Inferior parietal cortex (tissue), 1 donor: Measurements from ENCODE around the gene PCDHGC4.

Experiments
- DNase-seq: peaks from one replicate; pipeline ENCODE4 v3.0.0-alpha.2; 2016; ENCODE audit errors: extremely low spot score

The PCDHGC4 gene

GRCh38 chr5:141484641-141485311 is at the start of gene PCDHGC4:
TSS of gene PCDHGC4 (plus strand) at chr5:141485030. CDS start at chr5:141485174, 144 bp downstream.
- DNase-seq: no peak

DNA sequence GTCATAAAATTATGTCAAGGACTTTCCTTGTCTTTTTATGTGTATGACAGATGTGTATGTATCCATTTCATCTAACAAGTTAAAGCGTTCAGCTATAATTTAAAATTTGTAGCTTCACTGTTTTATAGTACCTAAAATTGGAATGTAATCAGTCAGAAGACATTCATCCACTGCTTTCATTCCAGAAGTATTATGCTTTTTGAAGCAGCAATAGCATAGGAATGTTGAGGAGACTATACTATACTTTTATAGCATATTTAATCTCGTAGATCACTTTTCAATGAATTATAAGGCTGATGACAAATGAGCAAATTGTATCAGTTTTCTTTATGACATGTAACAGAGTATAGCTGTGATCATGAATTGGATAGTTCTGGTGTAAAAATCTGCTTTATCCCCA is 47.6 kb upstream of the PCDHGC4 start:
- no peak for DNase-seq

DNA sequence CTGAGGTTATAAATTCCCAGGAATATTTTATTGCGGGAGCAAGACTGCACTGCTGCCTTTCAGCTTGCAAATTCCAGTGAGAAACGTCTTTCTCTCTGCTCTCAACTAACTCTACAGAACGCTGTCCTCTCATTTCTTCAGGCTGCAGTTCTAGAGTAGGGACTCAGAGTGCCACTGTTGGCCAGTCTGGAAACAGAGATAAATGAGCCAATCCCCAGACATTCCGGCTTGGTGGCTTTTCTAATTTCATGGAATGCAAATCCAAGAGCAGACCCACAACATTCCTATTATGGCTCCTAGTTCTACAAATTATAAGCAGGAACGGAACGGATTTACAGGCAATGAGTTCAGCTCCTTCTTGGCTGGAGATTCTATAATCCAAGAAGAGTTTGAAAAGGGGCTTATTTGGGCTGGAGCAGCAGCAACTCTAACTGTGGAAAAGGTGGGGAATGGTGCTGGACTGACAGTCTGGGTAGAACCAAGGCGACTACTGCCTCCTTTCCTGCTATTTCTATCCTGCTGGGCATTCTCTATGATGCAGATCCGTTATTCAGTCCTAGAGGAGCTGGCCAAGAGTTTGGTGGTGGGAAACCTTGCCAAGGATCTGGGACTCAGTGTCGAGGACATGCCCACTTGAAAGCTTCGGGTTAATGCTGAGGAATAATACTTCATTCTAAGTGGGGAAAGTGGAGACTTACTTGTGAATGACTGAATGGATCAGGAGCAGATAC is 45.3 kb upstream of the PCDHGC4 start:
- DNase-seq: no peak

DNA sequence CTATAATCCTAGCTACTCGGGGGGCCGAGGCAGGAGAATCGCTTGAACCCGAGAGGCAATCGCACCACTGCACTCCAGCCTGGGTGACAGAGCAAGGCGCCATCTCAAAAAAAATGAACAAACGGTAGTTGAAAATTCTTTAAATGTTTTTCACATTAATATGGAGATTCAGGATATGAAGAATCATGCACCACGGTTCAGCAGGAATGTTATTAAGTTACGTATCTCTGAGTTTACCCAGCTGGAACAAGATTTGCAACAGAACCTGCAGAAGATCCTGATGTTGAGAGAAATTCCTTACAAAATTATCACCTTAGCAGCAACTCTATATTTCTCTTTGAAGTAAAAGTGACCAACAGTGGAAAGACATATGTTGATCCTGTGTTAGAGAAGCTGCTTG is 44.5 kb upstream of the PCDHGC4 start:
- no peak for DNase-seq

GRCh38 chr5:141441571-141442170 is 43.2 kb upstream of the PCDHGC4 start:
- no peak for DNase-seq

DNA sequence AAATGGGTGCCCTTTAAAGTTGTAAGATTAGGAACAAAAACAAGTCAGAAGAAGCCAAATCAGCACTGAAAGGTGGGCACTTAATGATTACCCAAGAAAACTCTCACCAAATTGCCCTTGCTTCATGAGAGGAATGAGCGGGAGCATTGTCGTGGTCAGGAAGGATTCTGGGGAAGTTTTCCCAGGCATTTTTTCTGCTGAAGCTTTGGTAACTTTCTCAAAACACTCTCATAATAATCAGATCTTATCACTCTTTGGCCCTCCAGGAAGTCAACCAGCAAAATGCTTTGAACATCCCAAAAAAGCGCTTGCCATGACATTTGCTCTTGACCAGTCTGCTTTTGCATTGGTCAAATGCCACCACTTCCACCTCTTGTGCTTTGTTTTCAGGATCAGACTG is 19.5 kb upstream of the PCDHGC4 start:
- DNase-seq: no peak

GRCh38 chr5:141475625-141476131 is 9.2 kb upstream of the PCDHGC4 start, which contains the start of gene PCDHGC3:
TSS of gene PCDHGC3 (plus strand) at chr5:141475966. CDS start at chr5:141476117, 151 bp downstream.
- peak; percentile 81 for DNase-seq

GRCh38 chr5:141476132-141476911 is 8.5 kb upstream of the PCDHGC4 start:
- DNase-seq: no peak

GRCh38 chr5:141477044-141477575 is 7.7 kb upstream of the PCDHGC4 start:
- DNase-seq: no peak

GRCh38 chr5:141477815-141478214 is 7.0 kb upstream of the PCDHGC4 start:
- no peak for DNase-seq

GRCh38 chr5:141478321-141478945 is 6.4 kb upstream of the PCDHGC4 start:
- DNase-seq: no peak

DNA sequence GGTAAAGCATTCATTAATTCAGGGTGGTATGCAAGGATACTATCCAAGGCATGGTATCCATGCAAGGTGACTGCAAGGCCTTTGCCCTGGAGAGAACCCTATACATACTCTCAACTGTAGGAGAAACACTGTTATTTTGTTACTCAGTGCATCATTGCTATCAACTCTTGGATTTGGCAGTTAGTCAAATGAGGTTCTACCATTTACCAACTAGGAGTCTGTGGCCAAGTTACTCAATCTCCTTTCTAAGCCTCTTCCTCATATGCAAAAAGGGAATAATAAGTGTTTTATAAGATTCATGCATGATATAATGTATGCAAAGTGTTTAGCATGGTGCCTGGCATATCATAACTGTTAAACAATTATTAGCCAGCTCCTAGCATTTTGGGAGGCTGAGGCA is 5.1 kb upstream of the PCDHGC4 start:
- no peak for DNase-seq

GRCh38 chr5:141483902-141484301 is 928 bp upstream of the PCDHGC4 start:
- DNase-seq: no peak

GRCh38 chr5:141484310-141484640 is 555 bp upstream of the PCDHGC4 start:
- no peak for DNase-seq

GRCh38 chr5:141485321-141486055 is 658 bp downstream of the PCDHGC4 start:
- no peak for DNase-seq

- no peak for DNase-seq
These were observed 1.3 kb downstream of the PCDHGC4 start for GRCh38 chr5:141486091-141486490.

GRCh38 chr5:141487131-141487530 is 2.3 kb downstream of the PCDHGC4 start:
- DNase-seq: no peak

GRCh38 chr5:141488591-141489561 is 4.0 kb downstream of the PCDHGC4 start, which contains the start of gene PCDHGC5:
TSS of gene PCDHGC5 (plus strand) at chr5:141489081. CDS start at chr5:141489241, 160 bp downstream.
- DNase-seq: peak; percentile 65

DNA sequence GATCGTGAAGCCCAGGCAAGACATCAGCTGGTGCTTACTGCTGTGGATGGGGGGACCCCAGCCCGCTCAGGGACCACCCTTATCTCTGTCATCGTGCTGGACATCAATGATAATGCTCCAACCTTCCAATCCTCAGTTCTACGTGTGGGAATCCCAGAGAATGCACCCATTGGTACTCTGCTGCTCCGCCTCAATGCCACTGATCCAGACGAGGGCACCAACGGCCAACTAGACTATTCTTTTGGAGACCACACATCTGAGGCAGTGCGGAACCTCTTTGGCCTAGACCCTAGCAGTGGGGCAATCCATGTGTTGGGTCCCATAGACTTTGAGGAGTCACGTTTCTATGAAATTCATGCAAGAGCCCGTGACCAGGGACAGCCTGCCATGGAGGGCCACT is 5.0 kb downstream of the PCDHGC4 start:
- no peak for DNase-seq
